H9 (cell line): ENCODE results near the gene SORCS2. TPM values are rescaled to one million over a fixed set of nuclear protein-coding genes. Genes with fewer than 3 reads are reported as not detected.

Experiments
- DNase-seq: peaks from one replicate; pipeline ENCODE4 v3.0.0-alpha.2; 2017
- H2AFZ ChIP-seq: one replicate; pipeline ENCODE4 v1.6.1; 2013; ENCODE audit warnings: mild to moderate bottlenecking, low read length, control low read depth, moderate library complexity
- H2AK5ac ChIP-seq: 2 replicates; pipeline ENCODE4 v1.6.1; 2013; ENCODE audit warnings: low read length, control low read depth, mixed read lengths; ENCODE audit not compliant: insufficient read length
- H2BK120ac ChIP-seq: one replicate; pipeline ENCODE4 v1.6.1; 2013; ENCODE audit warnings: low read depth, mild to moderate bottlenecking, low read length, control low read depth, inconsistent platforms; ENCODE audit not compliant: poor library complexity, severe bottlenecking
- H2BK12ac ChIP-seq: 2 replicates; pipeline ENCODE4 v1.6.1; 2013; ENCODE audit warnings: low read length, control low read depth, mixed read lengths, low read depth; ENCODE audit not compliant: insufficient read length
- H2BK15ac ChIP-seq: 2 replicates; pipeline ENCODE4 v1.6.1; 2013; ENCODE audit warnings: low read depth, low read length, control low read depth
- H2BK20ac ChIP-seq: one replicate; pipeline ENCODE4 v1.6.1; 2013; ENCODE audit warnings: low read depth, mild to moderate bottlenecking, low read length, control low read depth, inconsistent platforms; ENCODE audit not compliant: poor library complexity, severe bottlenecking
- H2BK5ac ChIP-seq: 2 replicates; pipeline ENCODE4 v1.6.1; 2013; ENCODE audit warnings: low read length, control low read depth, mixed read lengths; ENCODE audit not compliant: insufficient read length
- H3K14ac ChIP-seq: 2 replicates; pipeline ENCODE4 v1.6.1; 2013; ENCODE audit warnings: low read length, control low read depth; ENCODE audit not compliant: insufficient read depth
- H3K18ac ChIP-seq: 2 replicates; pipeline ENCODE4 v1.6.1; 2013; ENCODE audit warnings: low read depth, mild to moderate bottlenecking, mixed read lengths, low read length, control low read depth; ENCODE audit not compliant: insufficient read length
- H3K23ac ChIP-seq: 2 replicates; pipeline ENCODE4 v1.6.1; 2013; ENCODE audit warnings: low read length, control low read depth, mixed read lengths, low read depth; ENCODE audit not compliant: insufficient read length
- H3K23me2 ChIP-seq: 2 replicates; pipeline ENCODE4 v1.6.1; 2013; ENCODE audit warnings: low read depth, mild to moderate bottlenecking, mixed read lengths, low read length, control low read depth; ENCODE audit not compliant: insufficient read length, poor library complexity, severe bottlenecking
- H3K27ac ChIP-seq: 2 replicates; pipeline ENCODE4 v1.5.1; 2013; ENCODE audit warnings: low read length, control low read depth, mixed read lengths, low read depth; ENCODE audit not compliant: insufficient read length
- H3K27me3 ChIP-seq: 2 replicates; pipeline ENCODE4 v1.6.1; 2013; ENCODE audit warnings: low read length, control low read depth, inconsistent platforms; ENCODE audit not compliant: insufficient read depth
- H3K4ac ChIP-seq: 2 replicates; pipeline ENCODE4 v1.6.1; 2013; ENCODE audit warnings: low read depth, mild to moderate bottlenecking, control low read depth, inconsistent platforms, low read length, moderate library complexity
- H3K4me1 ChIP-seq: 2 replicates; pipeline ENCODE4 v1.6.1; 2013; ENCODE audit warnings: low read length, control low read depth, inconsistent platforms; ENCODE audit not compliant: insufficient read depth
- H3K4me2 ChIP-seq: 2 replicates; pipeline ENCODE4 v1.6.1; 2013; ENCODE audit warnings: low read length, control low read depth, mixed read lengths; ENCODE audit not compliant: insufficient read length, insufficient read depth
- H3K56ac ChIP-seq: 2 replicates; pipeline ENCODE4 v1.6.1; 2013; ENCODE audit warnings: low read depth, mild to moderate bottlenecking, mixed read lengths, low read length, control low read depth; ENCODE audit not compliant: insufficient read length
- H3K79me1 ChIP-seq: 2 replicates; pipeline ENCODE4 v1.6.1; 2013; ENCODE audit warnings: low read depth, mild to moderate bottlenecking, moderate library complexity, low read length, control low read depth, inconsistent platforms; ENCODE audit not compliant: insufficient read depth, poor library complexity, severe bottlenecking
- H3K79me2 ChIP-seq: 2 replicates; pipeline ENCODE4 v1.6.1; 2013; ENCODE audit warnings: low read length, control low read depth, inconsistent platforms; ENCODE audit not compliant: insufficient read depth
- H3K9ac ChIP-seq: 2 replicates; pipeline ENCODE4 v1.6.1; 2013; ENCODE audit warnings: low read length, control low read depth, mixed read lengths; ENCODE audit not compliant: insufficient read length; ENCODE audit errors: extremely low read depth
- H3K9me3 ChIP-seq: one replicate; pipeline ENCODE4 v1.6.1; 2013; ENCODE audit warnings: low read depth, low read length, inconsistent platforms; ENCODE audit not compliant: control insufficient read depth
- H3T11ph ChIP-seq: one replicate; pipeline ENCODE4 v1.6.1; 2013; ENCODE audit warnings: mild to moderate bottlenecking, low read length, control low read depth, inconsistent platforms
- H4K20me1 ChIP-seq: one replicate; pipeline ENCODE4 v1.6.1; 2013; ENCODE audit not compliant: control insufficient read depth, insufficient read length, insufficient read depth
- H4K5ac ChIP-seq: 2 replicates; pipeline ENCODE4 v1.6.1; 2013; ENCODE audit warnings: low read depth, mild to moderate bottlenecking, mixed read lengths, low read length, control low read depth; ENCODE audit not compliant: insufficient read length
- H4K8ac ChIP-seq: replicated peaks from 2 replicates; pipeline ENCODE4 v1.6.1; 2013; ENCODE audit warnings: low read length, control low read depth, mixed read lengths, low read depth; ENCODE audit not compliant: insufficient read length
- H4K91ac ChIP-seq: 2 replicates; pipeline ENCODE4 v1.6.1; 2013; ENCODE audit warnings: low read depth, mild to moderate bottlenecking, moderate library complexity, mixed read lengths, low read length, control low read depth; ENCODE audit not compliant: insufficient read length
- H3K27ac Mint-ChIP-seq, 3 experiments: 2 replicates in 2 of 3; 3 replicates in 1 of 3; pipeline ENCODE4 v1.8.0; 2020 to 2021; ENCODE audit warnings: mixed read lengths in 3 of 3, mild to moderate bottlenecking in 1 of 3, moderate library complexity in 1 of 3
- H3K27me3 Mint-ChIP-seq: 2 replicates; pipeline ENCODE4 v1.8.0; 2021; ENCODE audit warnings: low read depth, mild to moderate bottlenecking, moderate library complexity, mixed read lengths
- H3K36me3 Mint-ChIP-seq, 3 experiments: 2 replicates in 2 of 3; 3 replicates in 1 of 3; pipeline ENCODE4 v1.8.0; 2020 to 2021; ENCODE audit warnings: low read depth in 3 of 3, mixed read lengths in 3 of 3; ENCODE audit not compliant: insufficient read depth in 1 of 3
- H3K4me1 Mint-ChIP-seq, 2 experiments: 2 replicates each; pipeline ENCODE4 v1.8.0; 2020; ENCODE audit warnings: mixed read lengths in 2 of 2
- H3K4me3 Mint-ChIP-seq, 2 experiments: 2 replicates in 1 of 2; 3 replicates in 1 of 2; pipeline ENCODE4 v1.8.0; 2020 to 2021; ENCODE audit warnings: mild to moderate bottlenecking in 2 of 2, mixed read lengths in 2 of 2, moderate library complexity in 1 of 2
- H3K9me3 Mint-ChIP-seq, 2 experiments: 2 replicates in 1 of 2; 3 replicates in 1 of 2; pipeline ENCODE4 v1.8.0; 2020; ENCODE audit warnings: mild to moderate bottlenecking in 2 of 2, mixed read lengths in 2 of 2, moderate library complexity in 1 of 2
- CTCF ChIP-seq: fragments of 200-600 bp; sonication (generic); conservative IDR thresholded peaks from 3 replicates; pipeline ENCODE4 v1.8.0; 2021; ENCODE audit warnings: antibody characterized with exemption, mild to moderate bottlenecking
- WGBS: extraction: QIAGEN DNeasy Blood & Tissue Kit; methylation state at CpG from one replicate; pipeline ENCODE4 v1.1.7; 2013; ENCODE audit warnings: missing lambda C conversion rate, low lambda C conversion rate, mixed read lengths; ENCODE audit not compliant: insufficient read length; ENCODE audit errors: extremely low coverage; 5-methylcytosine and 5-hydroxymethylcytosine counted together
- total RNA-seq: library from RNA; stranded (reverse); gene quantifications from 2 replicates; pipeline ENCODE4 v1.2.1, GENCODE V29; 2021

Gene SORCS2
- total RNA-seq, 1 experiment from 2014 or later = 0.57 TPM

- Mint-ChIP-seq H3K4me1 (no peaks in the 10 kb centered on the region), H3K27ac (no peak overlapping the region; a peak in 1 of 7 replicates), H3K36me3 (no peaks in the 10 kb centered on the region; a peak in 1 of 7 replicates), H3K4me3 (no peak overlapping the region), H3K9me3 (no peaks in the 10 kb centered on the region), H3K27me3 (no peaks in the 10 kb centered on the region; the same call in 1 of the 2 replicates)
- Histone ChIP-seq H4K91ac (no peak overlapping the region), H3K27ac (no peak overlapping the region), H3K9ac (no peak overlapping the region), H3K23ac (no peak overlapping the region), H3K4me2 (no peak overlapping the region), H3K79me2 (no peaks in the 10 kb centered on the region), H3K14ac (peak overlapping the region; percentile 49; the same call in 1 of the 2 replicates), H3K56ac (no peak overlapping the region), H4K20me1 (no peaks in the 10 kb centered on the region), H2BK20ac (no peak overlapping the region), H3K18ac (no peak overlapping the region), H2BK120ac (no peak overlapping the region), H2AK5ac (no peak overlapping the region), H3K23me2 (no peaks in the 10 kb centered on the region), H4K8ac (no peak overlapping the region), H2BK5ac (no peak overlapping the region), H3K9me3 (no peaks in the 10 kb centered on the region), H3K4ac (no peak overlapping the region), H4K5ac (no peak overlapping the region), H2BK12ac (no peak overlapping the region), H2AFZ (no peak overlapping the region), H2BK15ac (no peak overlapping the region), H3T11ph (no peak overlapping the region), H3K79me1 (no peaks in the 10 kb centered on the region), H3K27me3 (no peaks in the 10 kb centered on the region), H3K4me1 (no peaks in the 10 kb centered on the region)
- DNase-seq = no peak
- no CpG with 5 or more reads among the region's 22 CpGs for WGBS
- no peak for TF ChIP-seq CTCF
Measured at GRCh38 chr4:7226439-7226838, 34.1 kb downstream of the SORCS2 start.
